Thyroid gland (tissue), 4 donors: Measurements from ENCODE around the gene KCNC3.

Source experiments
- CTCF ChIP-seq, 6 experiments: fragments of 200-600 bp in 3 of 6; fragments of 450-650 bp in 3 of 6; sonication (generic) in 3 of 6; IDR thresholded peaks; one replicate each; pipeline ENCODE4 v1.5.1; 2016 to 2019; ENCODE audit warnings: antibody characterized with exemption in 6 of 6, mild to moderate bottlenecking in 2 of 6, inconsistent platforms in 1 of 6, moderate library complexity in 1 of 6
- POLR2A ChIP-seq, 2 donors: fragments of 450-650 bp; IDR thresholded peaks; one replicate each; pipeline ENCODE4 v1.6.1; 2017; ENCODE audit warnings: antibody characterized with exemption in 2 of 2, mild to moderate bottlenecking in 2 of 2, moderate library complexity in 1 of 2

- TF ChIP-seq CTCF (IDR thresholded peaks at IDR 0.05), result no peak
- no peak for TF ChIP-seq POLR2A (IDR thresholded peaks at IDR 0.05)
Observed at GRCh38 chr19:50331221-50331993, 2.2 kb upstream of the KCNC3 start.
